WTC11 (cell line): ENCODE measurements around the gene MPI.

Experiments used
- GABPB1 ChIP-seq: sonication (generic); formaldehyde crosslinking; IDR thresholded peaks from 2 replicates; pipeline ENCODE4 v1.8.1; 2023; ENCODE audit warnings: mild to moderate bottlenecking, missing genetic modification reagents
- NR2C2 ChIP-seq: sonication (generic); formaldehyde crosslinking; IDR thresholded peaks from 2 replicates; pipeline ENCODE4 v1.8.0; 2022; ENCODE audit warnings: mild to moderate bottlenecking, missing genetic modification reagents
- TF ChIP-seq, protein P1 (sequence below): fragments of 200-600 bp; IDR thresholded peaks from 2 replicates; pipeline ENCODE4 v1.8.0; 2022; ENCODE audit warnings: antibody characterized with exemption

DNA sequence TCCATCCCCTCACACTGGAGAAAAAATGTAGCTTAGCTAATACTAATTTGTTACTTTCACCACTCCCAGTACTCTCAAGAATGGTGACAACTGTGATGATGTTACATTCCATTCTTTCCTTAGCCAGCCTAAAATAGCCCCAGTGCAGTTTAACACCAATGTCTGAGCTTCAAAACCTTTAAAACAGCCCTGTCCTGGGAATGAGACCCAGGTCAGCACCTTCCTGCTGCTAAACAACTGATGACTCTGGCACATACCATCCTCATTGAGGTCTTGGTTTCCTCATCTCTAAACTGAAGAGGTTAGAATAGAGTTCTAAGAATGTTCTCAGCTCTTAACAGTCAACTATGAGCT is 20.5 kb upstream of the MPI start:
- TF ChIP-seq GABPB1 (CRISPR knock-in tag) (no peak), NR2C2 (no peak)
- TF ChIP-seq, protein P1, sequence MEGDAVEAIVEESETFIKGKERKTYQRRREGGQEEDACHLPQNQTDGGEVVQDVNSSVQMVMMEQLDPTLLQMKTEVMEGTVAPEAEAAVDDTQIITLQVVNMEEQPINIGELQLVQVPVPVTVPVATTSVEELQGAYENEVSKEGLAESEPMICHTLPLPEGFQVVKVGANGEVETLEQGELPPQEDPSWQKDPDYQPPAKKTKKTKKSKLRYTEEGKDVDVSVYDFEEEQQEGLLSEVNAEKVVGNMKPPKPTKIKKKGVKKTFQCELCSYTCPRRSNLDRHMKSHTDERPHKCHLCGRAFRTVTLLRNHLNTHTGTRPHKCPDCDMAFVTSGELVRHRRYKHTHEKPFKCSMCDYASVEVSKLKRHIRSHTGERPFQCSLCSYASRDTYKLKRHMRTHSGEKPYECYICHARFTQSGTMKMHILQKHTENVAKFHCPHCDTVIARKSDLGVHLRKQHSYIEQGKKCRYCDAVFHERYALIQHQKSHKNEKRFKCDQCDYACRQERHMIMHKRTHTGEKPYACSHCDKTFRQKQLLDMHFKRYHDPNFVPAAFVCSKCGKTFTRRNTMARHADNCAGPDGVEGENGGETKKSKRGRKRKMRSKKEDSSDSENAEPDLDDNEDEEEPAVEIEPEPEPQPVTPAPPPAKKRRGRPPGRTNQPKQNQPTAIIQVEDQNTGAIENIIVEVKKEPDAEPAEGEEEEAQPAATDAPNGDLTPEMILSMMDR = no peak
